GM23338 (cell line): ENCODE data around the gene ARHGEF28. TPM values are rescaled to one million over a fixed set of nuclear protein-coding genes. Genes with fewer than 3 reads are reported as not detected.

Experiments used
- ATAC-seq: fragments of 200-7000 bp; cut with Tn5 transposase; 3 replicates; pipeline ENCODE4 v1.9.1; 2020
- DNase-seq: peaks from one replicate; pipeline ENCODE4 v3.0.0-alpha.2; 2015; ENCODE audit warnings: low spot score
- H2AFZ ChIP-seq: fragments of 200-600 bp; sonication (generic); 2 replicates; pipeline ENCODE4 v1.8.0; 2016; ENCODE audit warnings: antibody characterized with exemption, mild to moderate bottlenecking, moderate library complexity
- H3F3A ChIP-seq: fragments of 200-600 bp; sonication (generic); replicated peaks from 2 replicates; pipeline ENCODE4 v1.8.0; 2017; ENCODE audit warnings: antibody characterized with exemption, mixed run types, low read depth
- H3K27ac ChIP-seq: fragments of 200-600 bp; sonication (generic); 2 replicates; pipeline ENCODE4 v1.6.1; 2016; ENCODE audit warnings: low read depth
- H3K27me3 ChIP-seq: fragments of 200-600 bp; sonication (generic); 2 replicates; pipeline ENCODE4 v1.8.0; 2016; ENCODE audit warnings: mild to moderate bottlenecking, mixed run types, moderate library complexity; ENCODE audit not compliant: insufficient read depth
- H3K36me3 ChIP-seq: fragments of 200-600 bp; sonication (generic); 2 replicates; pipeline ENCODE4 v1.8.0; 2016; ENCODE audit warnings: mild to moderate bottlenecking; ENCODE audit not compliant: insufficient read depth
- H3K4me1 ChIP-seq: fragments of 200-600 bp; sonication (generic); 2 replicates; pipeline ENCODE4 v1.8.0; 2016; ENCODE audit warnings: mild to moderate bottlenecking, moderate library complexity; ENCODE audit not compliant: insufficient read depth
- H3K4me2 ChIP-seq: fragments of 200-600 bp; sonication (generic); 2 replicates; pipeline ENCODE4 v1.7.1; 2017; ENCODE audit warnings: mixed run types
- H3K4me3 ChIP-seq: fragments of 200-600 bp; sonication (generic); 2 replicates; pipeline ENCODE4 v1.6.1; 2016; ENCODE audit warnings: mixed run types
- H3K79me2 ChIP-seq: fragments of 200-600 bp; sonication (generic); replicated peaks from 2 replicates; pipeline ENCODE4 v1.8.0; 2017; ENCODE audit warnings: mild to moderate bottlenecking; ENCODE audit not compliant: insufficient read depth
- H3K9me2 ChIP-seq: fragments of 200-600 bp; sonication (generic); 2 replicates; pipeline ENCODE4 v1.8.0; 2017; ENCODE audit not compliant: insufficient read depth
- H4K20me1 ChIP-seq: fragments of 200-600 bp; sonication (generic); replicated peaks from 2 replicates; pipeline ENCODE4 v1.8.0; 2017; ENCODE audit warnings: mild to moderate bottlenecking; ENCODE audit not compliant: insufficient read depth
- H3K27ac Mint-ChIP-seq: 2 replicates; pipeline ENCODE4 v1.8.0; 2020; ENCODE audit warnings: inconsistent platforms, mild to moderate bottlenecking, moderate library complexity, mixed read lengths
- H3K27me3 Mint-ChIP-seq: 3 replicates; pipeline ENCODE4 v1.8.0; 2022; ENCODE audit warnings: low read depth, mild to moderate bottlenecking, moderate library complexity, mixed read lengths, inconsistent platforms; ENCODE audit not compliant: insufficient read depth, poor library complexity
- H3K36me3 Mint-ChIP-seq: 3 replicates; pipeline ENCODE4 v1.8.0; 2021; ENCODE audit warnings: low read depth, mild to moderate bottlenecking, inconsistent platforms, moderate library complexity, mixed read lengths
- H3K4me1 Mint-ChIP-seq: 3 replicates; pipeline ENCODE4 v1.8.0; 2020; ENCODE audit warnings: mild to moderate bottlenecking, inconsistent platforms, mixed read lengths
- H3K4me3 Mint-ChIP-seq: 3 replicates; pipeline ENCODE4 v1.8.0; 2021; ENCODE audit warnings: moderate library complexity, mild to moderate bottlenecking, inconsistent platforms, mixed read lengths
- H3K9me3 Mint-ChIP-seq: 3 replicates; pipeline ENCODE4 v1.8.0; 2020; ENCODE audit warnings: moderate library complexity, mild to moderate bottlenecking, inconsistent platforms, mixed read lengths
- CREB1 ChIP-seq: fragments of 250-450 bp; sonication (Bioruptor Pico); IDR thresholded peaks from 2 replicates; pipeline ENCODE4 v1.5.0; 2020; ENCODE audit warnings: low read depth, mild to moderate bottlenecking, moderate library complexity
- EZH2 ChIP-seq: fragments of 200-600 bp; sonication (generic); IDR thresholded peaks from one replicate; pipeline ENCODE4 v1.8.0; 2017; ENCODE audit warnings: antibody characterized with exemption, mild to moderate bottlenecking, low read depth; ENCODE audit not compliant: unreplicated experiment
- EZH2phosphoT487 ChIP-seq: fragments of 200-600 bp; sonication (generic); IDR thresholded peaks from one replicate; pipeline ENCODE4 v1.8.1; 2018; ENCODE audit warnings: antibody characterized with exemption; ENCODE audit not compliant: unreplicated experiment
- JUNB ChIP-seq: IDR thresholded peaks from one replicate; pipeline ENCODE4 v1.6.1; 2016; ENCODE audit warnings: antibody characterized with exemption; ENCODE audit not compliant: unreplicated experiment
- POLR2AphosphoS5 ChIP-seq: IDR thresholded peaks from 2 replicates; pipeline ENCODE4 v1.6.1; 2016; ENCODE audit warnings: antibody characterized with exemption, low read depth
- ZNF114 ChIP-seq: fragments of 250-450 bp; sonication (Bioruptor Pico); IDR thresholded peaks from 2 replicates; pipeline ENCODE4 v1.5.0; 2020; ENCODE audit warnings: mild to moderate bottlenecking, moderate library complexity
- polyA plus RNA-seq: library from polyadenylated mRNA; unstranded; fragments of >200 nt; fragmentation: Nextera tagmentation; extraction: Ambion mirVana; gene quantifications from 2 replicates; pipeline ENCODE4 v1.2.1, GENCODE V29; 2016
- total RNA-seq: library from RNA; depleted of rRNA; stranded (reverse); fragments of >200 nt; shearing (Covaris generic); gene quantifications from 2 replicates; pipeline ENCODE4 v1.2.3, GENCODE V29; 2014
- TF ChIP-seq, protein P1 (sequence below), 2 experiments: fragments of 200-600 bp in 1 of 2; sonication (generic) in 1 of 2; conservative IDR thresholded peaks; 2 replicates each; pipeline versions ENCODE4 v1.5.1 to v1.6.1; 2016 to 2017; ENCODE audit warnings: antibody characterized with exemption in 2 of 2, low read depth in 2 of 2, mild to moderate bottlenecking in 2 of 2, moderate library complexity in 1 of 2
- TF ChIP-seq, protein P2 (sequence below): IDR thresholded peaks from one replicate; pipeline ENCODE4 v1.6.1; 2018; ENCODE audit warnings: antibody characterized with exemption; ENCODE audit not compliant: unreplicated experiment
- TF ChIP-seq, protein P3 (sequence below): IDR thresholded peaks from 2 replicates; pipeline ENCODE4 v1.6.1; 2016; ENCODE audit warnings: antibody characterized with exemption

ARHGEF28 gene
- total and polyA plus RNA-seq, 2 experiments from 2014 or later, result 0.39 to 1.0 TPM

DNA sequence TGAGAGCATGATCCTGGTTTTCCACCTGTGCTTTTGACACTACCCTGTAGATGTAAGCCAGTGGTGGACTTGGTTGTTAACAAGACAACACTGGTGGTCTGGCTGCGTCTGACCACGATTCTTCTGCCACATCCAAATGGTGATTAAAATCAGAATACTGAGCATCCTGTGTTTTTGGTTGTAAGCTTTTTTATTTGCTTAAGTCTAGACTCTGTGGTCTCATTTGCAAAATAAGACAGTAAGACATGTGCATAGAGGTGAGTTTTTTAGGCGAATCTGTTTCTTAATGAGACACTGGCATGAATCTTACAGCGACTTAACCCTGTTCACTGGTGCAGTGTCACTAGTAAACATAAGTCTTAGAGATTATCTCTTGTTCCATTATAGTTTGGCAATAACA lies 165.4 kb downstream of the ARHGEF28 start:
- H3K27ac ChIP-seq, result no peak overlapping the region
- no peaks in the 10 kb centered on the region for H3F3A ChIP-seq
- H3K9me3 Mint-ChIP-seq, result no peaks in the 10 kb centered on the region
- no peak overlapping the region for H3K27ac Mint-ChIP-seq
- no peak for DNase-seq
- H3K4me2 ChIP-seq, result no peak overlapping the region
- ATAC-seq, result no peak
- H3K4me1 Mint-ChIP-seq, result peaks cover 15% of the 10 kb centered on the region
- no peak overlapping the region for H2AFZ ChIP-seq
- no peaks in the 10 kb centered on the region for H3K27me3 Mint-ChIP-seq
- H3K36me3 ChIP-seq, result no peaks in the 10 kb centered on the region
- no peaks in the 10 kb centered on the region for H3K27me3 ChIP-seq
- no peaks in the 10 kb centered on the region for H3K9me2 ChIP-seq
- 0 out of 2 replicates have a peak, but pooled peaks cover 2% of the 10 kb centered on the region for H4K20me1 ChIP-seq
- H3K36me3 Mint-ChIP-seq, result no peaks in the 10 kb centered on the region
- no peaks in the 10 kb centered on the region for H3K79me2 ChIP-seq
- TF ChIP-seq EZH2phosphoT487, result no peak
- no peak for TF ChIP-seq ZNF114 (CRISPR knock-in tag)
- TF ChIP-seq, protein P1, sequence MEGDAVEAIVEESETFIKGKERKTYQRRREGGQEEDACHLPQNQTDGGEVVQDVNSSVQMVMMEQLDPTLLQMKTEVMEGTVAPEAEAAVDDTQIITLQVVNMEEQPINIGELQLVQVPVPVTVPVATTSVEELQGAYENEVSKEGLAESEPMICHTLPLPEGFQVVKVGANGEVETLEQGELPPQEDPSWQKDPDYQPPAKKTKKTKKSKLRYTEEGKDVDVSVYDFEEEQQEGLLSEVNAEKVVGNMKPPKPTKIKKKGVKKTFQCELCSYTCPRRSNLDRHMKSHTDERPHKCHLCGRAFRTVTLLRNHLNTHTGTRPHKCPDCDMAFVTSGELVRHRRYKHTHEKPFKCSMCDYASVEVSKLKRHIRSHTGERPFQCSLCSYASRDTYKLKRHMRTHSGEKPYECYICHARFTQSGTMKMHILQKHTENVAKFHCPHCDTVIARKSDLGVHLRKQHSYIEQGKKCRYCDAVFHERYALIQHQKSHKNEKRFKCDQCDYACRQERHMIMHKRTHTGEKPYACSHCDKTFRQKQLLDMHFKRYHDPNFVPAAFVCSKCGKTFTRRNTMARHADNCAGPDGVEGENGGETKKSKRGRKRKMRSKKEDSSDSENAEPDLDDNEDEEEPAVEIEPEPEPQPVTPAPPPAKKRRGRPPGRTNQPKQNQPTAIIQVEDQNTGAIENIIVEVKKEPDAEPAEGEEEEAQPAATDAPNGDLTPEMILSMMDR (conservative IDR thresholded peaks at IDR 0.05; ENCODE audit: low read depth in 2 of 2), result no peak
- TF ChIP-seq, protein P2, sequence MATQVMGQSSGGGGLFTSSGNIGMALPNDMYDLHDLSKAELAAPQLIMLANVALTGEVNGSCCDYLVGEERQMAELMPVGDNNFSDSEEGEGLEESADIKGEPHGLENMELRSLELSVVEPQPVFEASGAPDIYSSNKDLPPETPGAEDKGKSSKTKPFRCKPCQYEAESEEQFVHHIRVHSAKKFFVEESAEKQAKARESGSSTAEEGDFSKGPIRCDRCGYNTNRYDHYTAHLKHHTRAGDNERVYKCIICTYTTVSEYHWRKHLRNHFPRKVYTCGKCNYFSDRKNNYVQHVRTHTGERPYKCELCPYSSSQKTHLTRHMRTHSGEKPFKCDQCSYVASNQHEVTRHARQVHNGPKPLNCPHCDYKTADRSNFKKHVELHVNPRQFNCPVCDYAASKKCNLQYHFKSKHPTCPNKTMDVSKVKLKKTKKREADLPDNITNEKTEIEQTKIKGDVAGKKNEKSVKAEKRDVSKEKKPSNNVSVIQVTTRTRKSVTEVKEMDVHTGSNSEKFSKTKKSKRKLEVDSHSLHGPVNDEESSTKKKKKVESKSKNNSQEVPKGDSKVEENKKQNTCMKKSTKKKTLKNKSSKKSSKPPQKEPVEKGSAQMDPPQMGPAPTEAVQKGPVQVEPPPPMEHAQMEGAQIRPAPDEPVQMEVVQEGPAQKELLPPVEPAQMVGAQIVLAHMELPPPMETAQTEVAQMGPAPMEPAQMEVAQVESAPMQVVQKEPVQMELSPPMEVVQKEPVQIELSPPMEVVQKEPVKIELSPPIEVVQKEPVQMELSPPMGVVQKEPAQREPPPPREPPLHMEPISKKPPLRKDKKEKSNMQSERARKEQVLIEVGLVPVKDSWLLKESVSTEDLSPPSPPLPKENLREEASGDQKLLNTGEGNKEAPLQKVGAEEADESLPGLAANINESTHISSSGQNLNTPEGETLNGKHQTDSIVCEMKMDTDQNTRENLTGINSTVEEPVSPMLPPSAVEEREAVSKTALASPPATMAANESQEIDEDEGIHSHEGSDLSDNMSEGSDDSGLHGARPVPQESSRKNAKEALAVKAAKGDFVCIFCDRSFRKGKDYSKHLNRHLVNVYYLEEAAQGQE, result no peak
- TF ChIP-seq POLR2AphosphoS5, result no peak
- no peak for TF ChIP-seq CREB1 (CRISPR knock-in tag)
- no peaks in the 10 kb centered on the region for H3K4me1 ChIP-seq
- H3K4me3 ChIP-seq, result no peak overlapping the region
- H3K4me3 Mint-ChIP-seq, result no peak overlapping the region

DNA sequence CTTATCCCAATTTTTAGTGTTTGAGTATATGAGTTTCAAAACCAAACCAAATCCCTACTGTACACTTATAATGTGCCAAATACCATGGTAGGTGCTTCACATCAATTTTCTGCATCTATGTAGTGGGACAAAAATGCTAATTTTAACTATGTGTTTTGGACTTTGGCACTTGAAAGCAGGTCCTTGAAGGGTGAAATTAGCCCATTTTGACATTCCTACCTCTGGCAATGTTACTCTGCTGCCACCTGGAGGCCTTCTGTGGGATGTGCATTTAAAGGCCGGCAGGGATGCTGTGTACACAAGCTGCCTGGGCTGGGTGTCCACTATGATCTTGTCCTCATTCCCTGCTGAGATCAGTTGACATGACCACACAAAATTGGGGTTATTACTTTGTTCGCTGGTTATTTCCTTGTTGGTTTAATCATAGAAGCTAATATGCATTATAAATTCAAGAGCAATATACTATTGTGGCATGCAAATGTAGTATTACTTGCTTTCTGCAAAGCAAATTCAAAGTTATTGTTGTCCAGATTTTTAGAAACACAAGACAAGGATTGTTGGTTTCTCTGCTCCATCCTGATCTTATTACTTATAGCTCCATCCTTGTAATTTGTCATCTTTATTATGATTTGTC lies 166.8 kb downstream of the ARHGEF28 start:
- Mint-ChIP-seq H3K9me3 (no peaks in the 10 kb centered on the region), H3K4me1 (peaks cover 23% of the 10 kb centered on the region), H3K27ac (no peak overlapping the region), H3K36me3 (no peaks in the 10 kb centered on the region), H3K27me3 (peaks cover 2% of the 10 kb centered on the region), H3K4me3 (no peak overlapping the region)
- Histone ChIP-seq H3K4me2 (no peak overlapping the region), H3K79me2 (no peaks in the 10 kb centered on the region), H4K20me1 (0 out of 2 replicates have a peak, but pooled peaks cover 2% of the 10 kb centered on the region), H3K4me1 (no peaks in the 10 kb centered on the region), H3K27ac (no peak overlapping the region), H3K4me3 (no peak overlapping the region), H3K27me3 (no peaks in the 10 kb centered on the region), H2AFZ (no peak overlapping the region), H3F3A (no peaks in the 10 kb centered on the region), H3K9me2 (0 out of 2 replicates have a peak, but pooled peaks cover 5% of the 10 kb centered on the region), H3K36me3 (no peaks in the 10 kb centered on the region)
- ATAC-seq (peak; percentile 86), DNase-seq (peak; percentile 83)
- TF ChIP-seq EZH2 (no peak), ZNF114 (CRISPR knock-in tag) (no peak), POLR2AphosphoS5 (no peak), JUNB (no peak)
- TF ChIP-seq, protein P1 (conservative IDR thresholded peaks at IDR 0.05; ENCODE audit: low read depth in 2 of 2), result peak; percentile 96 to 98
- TF ChIP-seq, protein P3, sequence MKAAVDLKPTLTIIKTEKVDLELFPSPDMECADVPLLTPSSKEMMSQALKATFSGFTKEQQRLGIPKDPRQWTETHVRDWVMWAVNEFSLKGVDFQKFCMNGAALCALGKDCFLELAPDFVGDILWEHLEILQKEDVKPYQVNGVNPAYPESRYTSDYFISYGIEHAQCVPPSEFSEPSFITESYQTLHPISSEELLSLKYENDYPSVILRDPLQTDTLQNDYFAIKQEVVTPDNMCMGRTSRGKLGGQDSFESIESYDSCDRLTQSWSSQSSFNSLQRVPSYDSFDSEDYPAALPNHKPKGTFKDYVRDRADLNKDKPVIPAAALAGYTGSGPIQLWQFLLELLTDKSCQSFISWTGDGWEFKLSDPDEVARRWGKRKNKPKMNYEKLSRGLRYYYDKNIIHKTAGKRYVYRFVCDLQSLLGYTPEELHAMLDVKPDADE, result no peak
